Suprapubic skin (tissue), 4 donors: ENCODE results near the gene ST8SIA4. TPM values are rescaled to one million over a fixed set of nuclear protein-coding genes. Genes with fewer than 3 reads are reported as not detected.

ENCODE experiments used
- DNase-seq, 2 donors: peaks; one replicate each; pipeline ENCODE4 v3.0.0-alpha.2; 2019; ENCODE audit warnings: low spot score in 2 of 2
- H3K27ac ChIP-seq: fragments of 200-600 bp; sonication (generic); one replicate; pipeline ENCODE4 v1.5.1; 2019
- H3K27me3 ChIP-seq: fragments of 200-600 bp; sonication (generic); one replicate; pipeline ENCODE4 v1.5.1; 2019
- H3K36me3 ChIP-seq: fragments of 200-600 bp; sonication (generic); one replicate; pipeline ENCODE4 v1.5.1; 2019
- H3K4me1 ChIP-seq: fragments of 200-600 bp; sonication (generic); one replicate; pipeline ENCODE4 v1.5.1; 2019
- H3K4me3 ChIP-seq: fragments of 200-600 bp; sonication (generic); one replicate; pipeline ENCODE4 v1.5.1; 2019; ENCODE audit warnings: mild to moderate bottlenecking
- H3K9me3 ChIP-seq: fragments of 200-600 bp; sonication (generic); one replicate; pipeline ENCODE4 v1.5.1; 2019
- EP300 ChIP-seq: sonication (generic); formaldehyde crosslinking; IDR thresholded peaks from one replicate; pipeline ENCODE4 v1.6.1; 2017; ENCODE audit warnings: antibody characterized with exemption
- POLR2A ChIP-seq, 2 donors: fragments of 450-650 bp; IDR thresholded peaks; one replicate each; pipeline ENCODE4 v1.6.1; 2017; ENCODE audit warnings: antibody characterized with exemption in 2 of 2, mild to moderate bottlenecking in 2 of 2, moderate library complexity in 2 of 2
- POLR2AphosphoS5 ChIP-seq, 3 donors: sonication (generic); formaldehyde crosslinking; IDR thresholded peaks; one replicate each; pipeline ENCODE4 v1.6.1; 2017; ENCODE audit warnings: antibody characterized with exemption in 3 of 3
- WGBS: methylation state at CpG from one replicate; pipeline ENCODE4 v1.1.5; 2018; 5-methylcytosine and 5-hydroxymethylcytosine counted together
- total RNA-seq, 4 donors: library from RNA; depleted of rRNA; stranded (reverse); fragments of >200 nt; gene quantifications; one replicate each; pipeline ENCODE4 v1.1.0, GENCODE V29; 2016
- TF ChIP-seq, protein P1 (sequence below), 2 donors: fragments of 200-600 bp in 1 of 2; fragments of 450-650 bp in 1 of 2; sonication (generic) in 1 of 2; IDR thresholded peaks; one replicate each; pipeline ENCODE4 v1.5.1; 2016 to 2019; ENCODE audit warnings: antibody characterized with exemption in 2 of 2, mild to moderate bottlenecking in 1 of 2, moderate library complexity in 1 of 2

The ST8SIA4 gene
- total RNA-seq, 4 donors from 2014 or later = 0.44 to 2.3 (median 0.82) TPM

- Histone ChIP-seq H3K27me3 (peaks cover 13% of the 10 kb centered on the region), H3K36me3 (no peaks in the 10 kb centered on the region), H3K9me3 (no peaks in the 10 kb centered on the region), H3K27ac (peak overlapping the region; percentile 61), H3K4me1 (peaks cover 35% of the 10 kb centered on the region), H3K4me3 (peak overlapping the region; percentile 50)
- peak; percentile 75 to 88 for DNase-seq
- 2% methylated on average over 29 of the region's 47 CpGs for WGBS
- TF ChIP-seq EP300 = no peak
- no peak for TF ChIP-seq POLR2AphosphoS5 (IDR thresholded peaks at IDR 0.05)
- TF ChIP-seq, protein P1, sequence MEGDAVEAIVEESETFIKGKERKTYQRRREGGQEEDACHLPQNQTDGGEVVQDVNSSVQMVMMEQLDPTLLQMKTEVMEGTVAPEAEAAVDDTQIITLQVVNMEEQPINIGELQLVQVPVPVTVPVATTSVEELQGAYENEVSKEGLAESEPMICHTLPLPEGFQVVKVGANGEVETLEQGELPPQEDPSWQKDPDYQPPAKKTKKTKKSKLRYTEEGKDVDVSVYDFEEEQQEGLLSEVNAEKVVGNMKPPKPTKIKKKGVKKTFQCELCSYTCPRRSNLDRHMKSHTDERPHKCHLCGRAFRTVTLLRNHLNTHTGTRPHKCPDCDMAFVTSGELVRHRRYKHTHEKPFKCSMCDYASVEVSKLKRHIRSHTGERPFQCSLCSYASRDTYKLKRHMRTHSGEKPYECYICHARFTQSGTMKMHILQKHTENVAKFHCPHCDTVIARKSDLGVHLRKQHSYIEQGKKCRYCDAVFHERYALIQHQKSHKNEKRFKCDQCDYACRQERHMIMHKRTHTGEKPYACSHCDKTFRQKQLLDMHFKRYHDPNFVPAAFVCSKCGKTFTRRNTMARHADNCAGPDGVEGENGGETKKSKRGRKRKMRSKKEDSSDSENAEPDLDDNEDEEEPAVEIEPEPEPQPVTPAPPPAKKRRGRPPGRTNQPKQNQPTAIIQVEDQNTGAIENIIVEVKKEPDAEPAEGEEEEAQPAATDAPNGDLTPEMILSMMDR (IDR thresholded peaks at IDR 0.05) = no peak
- no peak for TF ChIP-seq POLR2A (IDR thresholded peaks at IDR 0.05)
Measured at GRCh38 chr5:100900796-100901781, 2.0 kb downstream of the ST8SIA4 start.

- no peaks in the 10 kb centered on the region for H3K36me3 ChIP-seq
- DNase-seq = peak; percentile 59 to 73
- peak overlapping the region; percentile 61 for H3K27ac ChIP-seq
- H3K4me1 ChIP-seq = peaks cover 35% of the 10 kb centered on the region
- H3K4me3 ChIP-seq = peak overlapping the region; percentile 50
- H3K9me3 ChIP-seq = no peaks in the 10 kb centered on the region
- TF ChIP-seq EP300 (no peak), POLR2AphosphoS5 (IDR thresholded peaks at IDR 0.05) (no peak), POLR2A (IDR thresholded peaks at IDR 0.05) (no peak)
- TF ChIP-seq, protein P1 (IDR thresholded peaks at IDR 0.05) = no peak
- peaks cover 13% of the 10 kb centered on the region for H3K27me3 ChIP-seq
- WGBS = 10% methylated on average over 9 of the region's 19 CpGs
Measured at GRCh38 chr5:100900142-100900795, 2.8 kb downstream of the ST8SIA4 start.

GRCh38 chr5:100899675-100900074, 3.4 kb downstream of the ST8SIA4 start:
- H3K4me1 ChIP-seq = peaks cover 33% of the 10 kb centered on the region
- H3K27me3 ChIP-seq = peaks cover 10% of the 10 kb centered on the region
- DNase-seq = no peak
- no peaks in the 10 kb centered on the region for H3K9me3 ChIP-seq
- 92% methylated on average over 2 of the region's 2 CpGs for WGBS
- H3K4me3 ChIP-seq = peak overlapping the region; percentile 50
- H3K36me3 ChIP-seq = no peaks in the 10 kb centered on the region
- H3K27ac ChIP-seq = no peak overlapping the region
- TF ChIP-seq EP300 (no peak), POLR2AphosphoS5 (IDR thresholded peaks at IDR 0.05) (no peak), POLR2A (IDR thresholded peaks at IDR 0.05) (no peak)
- TF ChIP-seq, protein P1 (IDR thresholded peaks at IDR 0.05) = no peak

- Histone ChIP-seq H3K4me1 (peaks cover 23% of the 10 kb centered on the region), H3K27ac (no peak overlapping the region), H3K4me3 (no peak overlapping the region), H3K36me3 (no peaks in the 10 kb centered on the region), H3K9me3 (no peaks in the 10 kb centered on the region), H3K27me3 (peaks cover 3% of the 10 kb centered on the region)
- DNase-seq = no peak
- no peak for TF ChIP-seq EP300
- TF ChIP-seq POLR2A (IDR thresholded peaks at IDR 0.05) = no peak
- TF ChIP-seq, protein P1 (IDR thresholded peaks at IDR 0.05) = no peak
- TF ChIP-seq POLR2AphosphoS5 (IDR thresholded peaks at IDR 0.05) = no peak
- 74% methylated on average over 5 of the region's 5 CpGs for WGBS
Measured at GRCh38 chr5:100898504-100899346, 4.4 kb downstream of the ST8SIA4 start.
